ENCODE measurements around the gene HYAL3. TPM values are rescaled to one million over a fixed set of nuclear protein-coding genes. Genes with fewer than 3 reads are reported as not detected.

The HYAL3 gene
- total and polyA plus RNA-seq, 8 donors = 0.46 to 2.1 (median 0.77) TPM

DNA sequence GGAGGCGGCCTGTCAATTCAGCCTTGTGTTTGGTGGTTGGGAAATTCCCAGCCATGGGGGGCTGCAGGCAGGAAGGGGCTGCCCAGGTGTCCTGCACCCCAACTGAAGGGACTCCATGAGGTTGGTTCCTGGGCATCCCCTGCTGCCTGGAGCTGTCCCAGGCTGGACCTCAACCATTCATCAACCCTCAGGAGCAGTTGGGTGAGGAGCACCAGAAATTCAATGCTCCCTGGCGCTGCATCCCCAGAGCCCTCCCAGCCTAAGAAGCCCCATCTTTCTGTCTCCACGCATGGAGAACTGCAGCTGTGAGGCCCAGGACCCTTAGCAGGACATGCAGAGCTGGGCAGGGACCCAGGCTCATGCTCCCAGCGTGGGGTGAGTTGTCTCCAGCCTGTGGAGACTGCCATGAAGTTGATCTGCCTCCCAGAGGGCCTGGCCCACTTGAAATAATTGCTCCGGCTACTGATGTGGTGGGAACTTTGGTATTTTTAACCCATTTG lies 38.2 kb downstream of the HYAL3 start:
- ATAC-seq (no peak), DNase-seq (peak in 1 of 6 donors; percentile 55), FAIRE-seq (no peak)
- Histone ChIP-seq H3K4me1 (peaks cover 2 to 30% (median 6%) of the 10 kb centered on the region in 3 donors), H3K36me3 (peaks cover 7 to 21% (median 8%) of the 10 kb centered on the region in 3 donors), H3K27ac (peak overlapping the region; percentile 94 to 98 (median 96)), H3K4me3 (peak overlapping the region in 2 of 4 donors; percentile 53 to 54), H3K9me3 (no peaks in the 10 kb centered on the region), H3K27me3 (no peaks in the 10 kb centered on the region)
- intact Hi-C loops (cut with DNase I) = no loop called here
- no peak for TF ChIP-seq CTCF (IDR thresholded peaks at IDR 0.05)
- 67 to 78% methylated on average over 5 of the region's 5 CpGs for whole genome bisulfite sequencing, 2 donors

DNA sequence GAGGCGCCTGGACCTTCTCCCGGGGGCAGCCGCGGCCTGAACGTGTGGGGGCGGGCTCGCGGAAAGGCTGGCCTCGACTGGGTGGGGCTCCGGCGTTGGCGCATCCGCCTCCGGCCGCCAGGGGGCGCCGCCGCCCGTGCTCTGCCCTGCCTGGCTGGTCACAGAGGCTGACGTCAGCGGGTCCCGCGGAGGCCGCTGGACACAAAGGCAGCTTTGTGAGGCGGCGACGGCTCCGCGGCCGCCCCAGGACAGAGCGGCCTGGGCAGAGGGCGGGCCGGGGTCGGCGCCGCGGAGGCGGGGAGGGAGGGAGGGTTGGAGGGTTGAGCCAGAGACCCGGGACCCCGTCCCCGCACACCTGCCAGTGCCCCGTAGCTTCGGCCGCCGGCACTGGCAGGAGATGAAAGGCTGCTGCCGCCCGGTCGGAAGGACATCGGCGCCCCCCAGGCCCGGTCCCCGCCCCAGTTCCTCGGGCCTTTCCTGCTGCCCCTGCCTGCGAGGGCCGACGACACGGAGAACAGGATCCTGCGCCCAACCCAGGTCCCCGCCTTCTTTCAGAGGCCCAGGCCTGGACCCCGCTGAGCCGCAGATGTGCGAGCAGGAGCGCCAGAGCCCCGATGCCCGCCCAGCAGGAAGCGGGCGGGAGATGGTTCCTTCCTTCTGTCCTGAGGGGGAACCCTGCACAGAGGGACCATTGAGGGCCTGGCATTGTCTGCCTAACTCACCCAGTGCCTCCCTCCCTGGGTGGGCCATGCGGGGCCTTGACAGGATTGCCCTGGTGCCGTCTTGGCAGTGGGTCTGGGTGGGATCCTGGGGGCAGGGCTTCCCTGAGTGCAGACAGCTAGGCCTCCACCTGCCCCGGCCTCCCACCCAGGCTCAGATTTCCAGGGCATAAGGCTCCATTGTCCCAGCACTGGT lies 38.9 kb downstream of the HYAL3 start:
- TF ChIP-seq CTCF (IDR thresholded peaks at IDR 0.05) = peak; percentile 98 to 99 (median 98)
- peak overlapping the region; percentile 94 to 98 (median 96) for H3K27ac ChIP-seq
- peaks cover 0 to 26% (median 6%) of the 10 kb centered on the region in 3 donors for H3K4me1 ChIP-seq
- peaks cover 8 to 21% (median 9%) of the 10 kb centered on the region in 3 donors for H3K36me3 ChIP-seq
- no peaks in the 10 kb centered on the region for H3K27me3 ChIP-seq
- intact Hi-C loops (cut with DNase I) = no loop called here
- 1% methylated on average over 61 to 70 of the region's 70 CpGs for WGBS, 2 donors
- FAIRE-seq (no peak), DNase-seq (peak; percentile 90 to 98 (median 96)), ATAC-seq (peak; percentile 87 to 93 (median 91))
- H3K9me3 ChIP-seq = no peaks in the 10 kb centered on the region
- H3K4me3 ChIP-seq = peak overlapping the region; percentile 32 to 54 (median 48)

GRCh38 chr3:50259432-50260026 lies 39.7 kb downstream of the HYAL3 start:
- Histone ChIP-seq H3K27me3 (no peaks in the 10 kb centered on the region), H3K9me3 (no peaks in the 10 kb centered on the region), H3K36me3 (peaks cover 8 to 21% (median 11%) of the 10 kb centered on the region in 3 donors), H3K4me3 (peak overlapping the region in 3 of 4 donors; percentile 32 to 54 (median 53)), H3K27ac (peak overlapping the region; percentile 94 to 98 (median 96)), H3K4me1 (peaks cover 0 to 21% (median 6%) of the 10 kb centered on the region in 3 donors)
- DNase-seq (peak in 1 of 6 donors; percentile 81), ATAC-seq (peak; percentile 3 to 16 (median 8)), FAIRE-seq (no peak)
- TF ChIP-seq CTCF (IDR thresholded peaks at IDR 0.05) = no peak
- intact Hi-C loops (cut with DNase I) = loop anchor here in 1 of 3 donors (10.0 kb wide), 1 partner anchor 65 kb away; the partner anchor contains the start of genes HYAL2 and TUSC2
- whole genome bisulfite sequencing, 2 donors = 46 to 48% methylated on average over 18 of the region's 18 CpGs

- Histone ChIP-seq H3K27me3 (no peaks in the 10 kb centered on the region), H3K9me3 (no peaks in the 10 kb centered on the region), H3K4me3 (no peak overlapping the region), H3K27ac (peak overlapping the region in 2 of 4 donors; percentile 94 to 98), H3K36me3 (peaks cover 8 to 21% (median 11%) of the 10 kb centered on the region in 3 donors), H3K4me1 (peaks cover 0 to 17% (median 6%) of the 10 kb centered on the region in 3 donors)
- ATAC-seq (no peak), FAIRE-seq (no peak), DNase-seq (peak in 1 of 6 donors; percentile 75)
- intact Hi-C loops (cut with DNase I) = loop anchor here in 1 of 3 donors (10.0 kb wide), 1 partner anchor 66 kb away; the partner anchor contains the start of genes HYAL2 and TUSC2
- 85 to 86% methylated on average over 16 of the region's 16 CpGs for WGBS, 2 donors
- TF ChIP-seq CTCF (IDR thresholded peaks at IDR 0.05) = no peak
These were observed 40.2 kb downstream of the HYAL3 start for GRCh38 chr3:50258979-50259378.

Data from pancreas (tissue), 10 donors.